ENCODE measurements around the gene ITPK1.
A peak's percentile ranks its signal among the peaks of the same experiment; 100 is the strongest.

Gene ITPK1

DNA sequence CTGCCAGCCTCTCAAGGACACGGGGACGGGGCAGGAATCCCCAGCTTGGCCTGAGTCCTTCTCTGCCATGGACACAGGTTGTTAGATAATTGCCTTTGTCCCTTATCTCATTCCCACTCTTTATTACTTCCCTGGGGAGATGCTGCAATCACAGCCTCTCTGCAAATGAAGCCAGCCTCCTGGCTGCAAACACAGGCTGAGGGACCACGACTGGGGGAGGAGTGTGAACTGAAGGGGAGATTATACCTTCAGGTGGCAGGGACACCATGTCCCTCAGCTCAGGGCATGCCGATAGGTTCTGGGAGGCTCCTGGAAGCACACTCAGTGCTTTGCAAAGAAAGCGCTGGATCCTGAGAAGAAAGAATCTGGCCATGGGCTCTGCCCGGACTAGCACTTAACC lies 208.9 kb downstream of the ITPK1 start:
- no peak for DNase-seq

DNA sequence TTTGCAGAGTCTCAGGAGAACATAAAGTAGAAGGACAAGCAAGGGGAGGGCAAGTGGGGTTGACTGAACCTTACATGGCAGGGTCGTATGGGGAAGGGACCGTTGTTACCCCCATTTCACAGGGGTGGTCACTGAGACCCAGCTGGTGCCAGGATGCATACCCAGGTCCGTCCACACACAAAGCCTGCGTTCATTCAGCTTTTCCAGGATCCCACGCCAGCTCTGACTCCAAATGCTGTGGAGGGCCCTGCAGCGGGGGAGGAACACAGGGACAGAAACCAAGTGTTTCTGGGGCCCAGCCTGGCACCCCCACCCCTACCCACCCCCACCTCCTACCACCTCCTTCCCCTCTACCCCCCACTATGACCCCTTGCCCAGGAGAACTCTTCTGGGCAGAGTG lies 209.3 kb downstream of the ITPK1 start:
- no peak for DNase-seq

- DNase-seq = no peak
Measured at GRCh38 chr14:92905667-92906066, 210.1 kb downstream of the ITPK1 start.

DNA sequence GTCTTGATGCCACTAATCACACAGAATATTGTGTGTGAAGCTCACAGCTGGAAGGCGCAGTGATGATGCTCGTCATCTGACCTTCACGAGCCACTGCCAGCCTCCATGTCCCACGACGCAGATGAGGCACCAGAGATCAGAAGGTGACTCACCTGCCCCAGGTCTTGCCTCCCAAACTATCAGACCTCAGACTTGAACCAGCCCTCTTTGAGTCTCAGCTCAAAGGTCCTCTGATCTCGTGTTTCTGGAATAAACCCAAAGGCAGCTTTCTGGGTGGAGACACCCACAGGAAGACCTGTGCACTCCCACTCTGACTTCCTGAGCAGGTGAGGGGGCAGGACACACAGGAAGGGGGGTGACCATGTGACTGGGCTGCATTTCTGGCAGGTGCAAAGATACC lies 212.4 kb downstream of the ITPK1 start:
- no peak for DNase-seq

DNA sequence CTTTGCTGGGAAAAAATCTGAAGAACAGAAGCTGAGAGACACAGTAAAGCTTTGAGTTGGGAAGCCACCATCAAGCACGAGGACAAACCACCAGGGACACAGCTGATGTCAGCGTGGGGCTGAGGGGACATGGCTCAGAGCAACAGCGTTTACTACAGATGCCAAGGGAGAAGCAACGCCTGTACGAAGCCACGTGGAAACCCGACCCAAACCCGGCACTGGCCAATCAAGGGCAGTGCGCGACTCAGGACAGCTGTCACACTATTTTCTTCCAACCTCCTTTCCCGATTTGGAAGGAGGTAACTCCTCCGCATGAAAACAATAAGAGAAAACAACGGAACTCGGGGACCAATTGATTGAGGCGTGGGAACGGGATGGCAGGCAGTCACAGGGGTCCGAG lies 213.0 kb downstream of the ITPK1 start:
- DNase-seq = peak; percentile 52

- DNase-seq = no peak
Measured at GRCh38 chr14:92902191-92902590, 213.5 kb downstream of the ITPK1 start.

- DNase-seq = no peak
Measured at GRCh38 chr14:92900660-92901059, 215.1 kb downstream of the ITPK1 start.

- no peak for DNase-seq
Measured at GRCh38 chr14:92898566-92899131, 217.1 kb downstream of the ITPK1 start.

DNA sequence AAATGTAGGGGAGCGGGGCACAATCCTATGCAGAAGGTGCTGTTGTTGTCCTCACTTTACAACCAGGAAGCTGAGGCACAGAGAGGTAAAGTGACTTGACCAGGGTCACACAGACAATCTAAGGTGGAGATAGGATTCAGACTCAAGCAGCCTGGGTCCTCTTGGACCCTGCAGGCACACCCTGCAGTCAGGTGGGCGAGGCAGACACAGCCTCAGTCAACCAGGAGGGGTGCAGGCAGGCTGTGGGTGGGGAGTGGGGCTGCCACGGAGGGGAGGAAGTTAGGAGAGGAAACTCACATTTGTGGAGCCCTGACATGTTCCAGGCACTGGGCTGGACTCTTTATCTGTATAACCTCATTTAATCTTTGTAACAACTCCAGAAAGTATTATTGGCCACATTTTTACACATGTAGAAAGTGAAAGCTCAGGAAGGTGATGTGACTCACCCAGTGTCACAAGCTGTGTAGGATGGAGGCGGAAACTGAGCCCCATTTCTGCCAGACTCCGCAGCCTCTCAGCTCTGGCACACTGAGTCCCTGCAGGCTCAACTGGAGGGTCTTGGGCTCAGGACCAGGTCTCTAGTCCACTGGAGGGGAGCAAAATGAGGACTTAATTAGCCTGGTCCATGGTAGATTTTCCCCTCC lies 217.7 kb downstream of the ITPK1 start:
- no peak for DNase-seq

- DNase-seq = no peak
Measured at GRCh38 chr14:92895352-92895878, 220.3 kb downstream of the ITPK1 start.

GRCh38 chr14:92892589-92892988 lies 223.1 kb downstream of the ITPK1 start:
- DNase-seq = no peak

DNA sequence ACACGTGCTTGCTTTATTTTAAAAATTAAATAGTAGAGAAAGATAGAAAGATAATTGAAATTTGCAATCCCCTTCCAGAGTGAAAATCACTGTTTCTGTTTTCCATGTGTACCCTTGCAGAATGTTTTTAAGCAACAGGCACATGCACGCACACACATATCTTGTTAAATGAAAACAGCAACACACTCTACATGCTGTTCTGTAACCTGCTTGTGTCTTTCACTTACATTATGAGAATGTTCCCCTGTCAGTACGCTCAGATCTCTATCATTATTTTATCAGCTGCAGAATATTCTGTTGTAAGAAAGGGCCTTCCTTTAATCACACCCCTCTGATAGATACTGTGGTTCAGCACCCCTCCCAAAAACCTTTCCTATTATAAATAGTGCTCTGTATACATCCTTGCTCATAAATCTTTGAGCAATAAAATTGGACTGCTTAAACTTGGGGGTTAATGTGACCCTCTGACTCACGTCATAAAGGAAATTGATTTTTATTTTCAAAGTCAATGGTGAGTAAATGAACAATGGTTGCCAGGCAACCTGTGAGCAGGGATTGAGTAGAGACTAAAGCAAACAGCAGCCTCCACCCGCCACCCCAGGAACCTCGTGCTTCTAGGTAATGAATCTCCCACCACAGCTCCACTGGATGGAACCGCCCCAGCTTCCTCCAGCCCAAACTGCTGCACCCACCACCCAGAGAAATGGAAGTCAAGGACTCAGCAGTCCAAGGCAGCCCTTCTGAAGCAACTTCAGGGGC lies 224.7 kb downstream of the ITPK1 start:
- DNase-seq = peak; percentile 28

GRCh38 chr14:92888896-92889295 lies 226.8 kb downstream of the ITPK1 start:
- DNase-seq = no peak

- DNase-seq = no peak
Measured at GRCh38 chr14:92887157-92887556, 228.6 kb downstream of the ITPK1 start.

All from retina (tissue), 1 donor.